ENCODE measurements around the gene MRAP2. TPM values are rescaled to one million over a fixed set of nuclear protein-coding genes. Genes with fewer than 3 reads are reported as not detected.

The MRAP2 gene
- polyA plus RNA-seq, 3 donors = not detected

GRCh38 chr6:84072442-84072997 is 38.9 kb downstream of the MRAP2 start:
- Mint-ChIP-seq H3K27ac (no peak overlapping the region), H3K4me1 (no peaks in the 10 kb centered on the region), H3K27me3 (ENCODE audit: low read depth in 3 of 3) (peaks cover 0 to 4% (median 4%) of the 10 kb centered on the region in 3 donors), H3K4me3 (no peak overlapping the region), H3K36me3 (no peaks in the 10 kb centered on the region), H3K9me3 (peaks cover 9 to 20% (median 17%) of the 10 kb centered on the region in 7 donors)
- intact Hi-C loops (cut with micrococcal nuclease) = no loop called here
- H3K27ac ChIP-seq (ENCODE audit: low read depth in 1 of 2, low read length in 2 of 2) = no peak overlapping the region
- no peaks in the 10 kb centered on the region for H3K36me3 ChIP-seq (replicated peaks in 1 of 2; ENCODE audit: control insufficient read depth in 1 of 2, insufficient read depth in 2 of 2, low read length in 2 of 2)
- H3K9me3 ChIP-seq (replicated peaks in 1 of 2; ENCODE audit: control insufficient read depth in 1 of 2, insufficient read depth in 1 of 2, low read length in 2 of 2) = peaks cover 0 to 12% of the 10 kb centered on the region in 2 donors
- no peak overlapping the region for H3K9ac ChIP-seq (ENCODE audit: insufficient read depth, low read length, poor library complexity, severe bottlenecking)
- H3K79me2 ChIP-seq (ENCODE audit: insufficient read depth, low read length) = no peaks in the 10 kb centered on the region
- no peaks in the 10 kb centered on the region for H3K27me3 ChIP-seq (ENCODE audit: control insufficient read depth in 2 of 2, insufficient read depth in 2 of 2, low read length in 2 of 2)
- no peaks in the 10 kb centered on the region for H4K20me1 ChIP-seq (ENCODE audit: insufficient read depth, low read length)
- H2AFZ ChIP-seq (ENCODE audit: insufficient read depth, low read depth, low read length, poor library complexity, severe bottlenecking) = no peak overlapping the region
- 88% methylated on average over 7 of the region's 7 CpGs for WGBS (ENCODE audit: insufficient coverage)
- no peak for DNase-seq
- no peaks in the 10 kb centered on the region for H3K4me1 ChIP-seq (ENCODE audit: control insufficient read depth in 1 of 2, insufficient read depth in 2 of 2, low read length in 2 of 2)
- no peak for TF ChIP-seq CTCF (IDR thresholded peaks at IDR 0.05)
- H3K4me3 ChIP-seq (replicated peaks in 1 of 3; ENCODE audit: low read depth in 2 of 3, low read length in 3 of 3) = no peak overlapping the region
- no peak overlapping the region for H3K4me2 ChIP-seq (replicated peaks; ENCODE audit: extremely low read depth, low read length, poor library complexity, severe bottlenecking)

GRCh38 chr6:84074988-84075781 is 41.6 kb downstream of the MRAP2 start:
- Histone ChIP-seq H4K20me1 (ENCODE audit: insufficient read depth, low read length) (no peaks in the 10 kb centered on the region), H2AFZ (ENCODE audit: insufficient read depth, low read depth, low read length, poor library complexity, severe bottlenecking) (no peak overlapping the region), H3K4me2 (replicated peaks; ENCODE audit: extremely low read depth, low read length, poor library complexity, severe bottlenecking) (no peak overlapping the region), H3K9me3 (replicated peaks in 1 of 2; ENCODE audit: control insufficient read depth in 1 of 2, insufficient read depth in 1 of 2, low read length in 2 of 2) (peaks cover 0 to 12% of the 10 kb centered on the region in 2 donors), H3K27ac (ENCODE audit: low read depth in 1 of 2, low read length in 2 of 2) (no peak overlapping the region), H3K27me3 (ENCODE audit: control insufficient read depth in 2 of 2, insufficient read depth in 2 of 2, low read length in 2 of 2) (no peaks in the 10 kb centered on the region), H3K9ac (ENCODE audit: insufficient read depth, low read length, poor library complexity, severe bottlenecking) (no peak overlapping the region), H3K79me2 (ENCODE audit: insufficient read depth, low read length) (no peaks in the 10 kb centered on the region), H3K36me3 (replicated peaks in 1 of 2; ENCODE audit: control insufficient read depth in 1 of 2, insufficient read depth in 2 of 2, low read length in 2 of 2) (no peaks in the 10 kb centered on the region), H3K4me3 (replicated peaks in 1 of 3; ENCODE audit: low read depth in 2 of 3, low read length in 3 of 3) (no peak overlapping the region), H3K4me1 (ENCODE audit: control insufficient read depth in 1 of 2, insufficient read depth in 2 of 2, low read length in 2 of 2) (no peaks in the 10 kb centered on the region)
- WGBS (ENCODE audit: insufficient coverage) = no CpG with 5 or more reads among the region's 6 CpGs
- Mint-ChIP-seq H3K27me3 (ENCODE audit: low read depth in 3 of 3) (peaks cover 0 to 2% (median 2%) of the 10 kb centered on the region in 3 donors), H3K4me3 (no peak overlapping the region), H3K4me1 (no peaks in the 10 kb centered on the region), H3K9me3 (peaks cover 9 to 22% (median 12%) of the 10 kb centered on the region in 7 donors), H3K36me3 (no peaks in the 10 kb centered on the region), H3K27ac (no peak overlapping the region)
- no peak for TF ChIP-seq CTCF (IDR thresholded peaks at IDR 0.05)
- intact Hi-C loops (cut with micrococcal nuclease) = no loop called here
- no peak for DNase-seq

Data from CD14-positive monocyte (primary cell).